COLO668 (cell line): ENCODE results near the gene SLC18A2.

Source experiments
- DNase-seq: peaks from one replicate; lab custom pipeline; 2025; ENCODE audit not compliant: unreplicated experiment; lab: John Stamatoyannopoulos, UW

The SLC18A2 gene

DNA sequence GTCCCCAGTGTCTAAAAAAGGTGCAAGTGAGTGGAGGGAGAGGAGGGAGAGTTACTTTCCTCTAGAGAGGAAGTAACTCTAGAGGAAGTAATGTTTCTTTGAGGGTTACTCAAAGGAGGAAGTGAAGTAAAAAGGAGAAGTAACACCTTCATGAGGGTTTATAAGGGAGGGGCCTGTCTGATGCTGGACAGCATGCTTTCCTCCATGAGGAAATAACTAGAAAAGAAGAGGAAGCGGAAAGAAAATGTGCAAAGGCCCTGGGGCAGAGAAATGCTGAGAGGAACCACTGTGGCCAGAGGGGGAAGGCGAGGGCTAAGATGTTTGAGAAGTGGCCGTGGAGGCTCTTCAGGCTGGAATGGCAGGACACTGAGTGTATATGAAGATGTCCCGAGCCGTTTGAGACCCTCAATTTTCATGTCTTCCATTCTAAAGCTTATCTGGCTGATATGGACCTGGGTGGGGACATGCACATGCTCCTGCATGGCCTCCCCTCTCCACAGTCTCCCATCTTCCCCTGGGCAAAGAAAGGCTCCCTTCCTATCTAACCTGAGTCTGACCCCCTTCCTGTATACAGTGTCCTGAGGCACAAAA, 3.4 kb upstream of the SLC18A2 start:
- no peak for DNase-seq

DNA sequence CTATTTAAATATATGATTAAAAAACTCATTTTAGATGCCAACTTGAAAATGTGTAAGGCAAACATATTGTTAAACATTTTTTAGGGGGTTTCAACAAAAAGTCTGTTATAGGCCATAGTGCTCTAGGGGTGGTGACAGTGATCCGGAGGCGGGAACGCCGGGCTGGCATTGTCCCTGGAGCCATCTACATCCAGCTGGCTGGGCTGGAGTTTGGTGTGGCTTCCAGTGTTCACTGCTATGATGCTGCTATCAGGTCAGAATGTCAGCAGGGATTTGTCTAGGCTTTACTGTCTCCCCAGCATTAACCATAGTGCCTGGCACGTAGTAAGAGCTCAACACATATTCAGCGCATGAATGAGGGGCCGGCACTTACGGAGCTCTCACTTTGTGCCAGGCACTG, 1.9 kb upstream of the SLC18A2 start:
- no peak for DNase-seq

DNA sequence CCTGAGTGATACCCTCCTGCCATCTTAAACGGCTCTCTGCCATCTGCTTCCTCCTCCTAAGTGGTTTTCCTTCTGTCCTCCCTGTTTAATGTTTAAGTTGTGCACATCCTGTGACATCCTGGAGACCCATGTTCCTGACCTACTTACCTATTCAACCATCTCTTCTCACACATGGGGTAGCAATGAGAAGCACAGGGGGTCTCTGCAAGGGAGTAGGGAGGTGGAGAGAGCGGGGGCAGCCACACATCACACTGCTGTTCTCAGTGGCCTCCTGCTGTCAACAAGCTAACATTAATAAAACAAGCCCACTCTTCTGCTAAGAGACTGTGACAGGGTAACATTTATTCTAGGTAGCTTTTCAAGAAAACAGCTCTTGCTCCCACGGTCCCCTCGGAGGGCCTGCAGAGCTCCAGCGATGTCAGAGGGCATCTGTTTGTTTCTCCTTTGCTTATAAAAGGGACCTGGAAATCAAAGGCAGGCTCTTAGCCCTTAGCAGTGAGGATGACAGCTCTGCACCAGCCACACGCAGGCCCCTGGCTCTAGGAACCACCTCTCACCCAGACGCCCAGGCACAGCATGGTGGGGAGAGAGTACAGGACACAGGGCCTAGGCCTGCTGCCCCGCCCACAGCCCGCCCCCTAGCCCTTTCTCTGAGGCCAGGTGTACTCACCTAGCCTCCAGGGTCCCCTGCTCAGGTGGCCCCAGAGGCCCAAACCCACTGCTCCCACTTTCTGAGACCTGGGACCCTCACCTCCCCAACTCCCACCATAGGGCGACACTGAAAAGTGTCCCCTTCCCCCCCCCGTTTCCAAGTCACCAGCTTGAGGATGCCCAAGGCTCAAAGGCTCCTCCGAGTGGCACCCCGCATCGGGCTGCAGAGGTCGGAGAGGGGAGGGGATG, 943 bp upstream of the SLC18A2 start:
- DNase-seq = no peak

DNA sequence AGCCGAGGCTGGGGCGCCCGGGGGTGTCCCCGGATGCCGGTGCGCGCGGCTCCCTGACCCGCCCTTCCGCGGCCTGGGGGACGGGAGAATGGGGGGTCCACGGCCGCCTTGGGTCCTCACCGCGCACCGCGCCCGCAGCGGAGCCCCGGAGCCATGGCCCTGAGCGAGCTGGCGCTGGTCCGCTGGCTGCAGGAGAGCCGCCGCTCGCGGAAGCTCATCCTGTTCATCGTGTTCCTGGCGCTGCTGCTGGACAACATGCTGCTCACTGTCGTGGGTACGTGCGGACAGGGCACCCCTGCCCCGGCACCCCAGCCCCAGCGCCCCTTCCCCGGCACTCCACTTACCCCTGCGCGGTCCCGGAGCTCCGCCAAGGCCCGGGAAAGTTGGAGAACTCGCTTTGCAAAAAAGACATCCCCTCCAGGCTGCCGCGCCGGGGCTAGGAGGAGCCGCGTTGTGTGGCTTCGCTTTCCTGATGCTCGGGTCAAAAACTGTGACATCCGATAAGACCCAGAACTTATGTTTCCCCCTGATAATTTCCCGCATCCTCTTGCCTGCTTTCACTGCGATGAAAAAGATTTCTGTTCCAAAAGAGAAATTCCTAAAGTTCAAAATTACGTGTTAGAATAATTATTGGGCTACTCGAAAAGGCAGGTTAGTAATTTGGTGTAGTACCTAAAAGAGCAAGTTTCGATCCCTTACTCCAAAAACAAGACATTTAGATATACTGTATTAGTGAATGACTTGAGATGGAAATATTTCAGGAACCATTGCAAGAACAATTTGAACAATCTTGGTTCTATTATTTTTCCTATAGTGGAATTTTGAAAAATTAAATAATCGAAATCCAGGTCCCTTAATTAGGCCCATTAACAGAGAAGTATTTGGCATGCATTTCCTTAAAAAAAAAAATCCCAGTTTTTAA, 888 bp downstream of the SLC18A2 start:
- peak; percentile 12 for DNase-seq

DNA sequence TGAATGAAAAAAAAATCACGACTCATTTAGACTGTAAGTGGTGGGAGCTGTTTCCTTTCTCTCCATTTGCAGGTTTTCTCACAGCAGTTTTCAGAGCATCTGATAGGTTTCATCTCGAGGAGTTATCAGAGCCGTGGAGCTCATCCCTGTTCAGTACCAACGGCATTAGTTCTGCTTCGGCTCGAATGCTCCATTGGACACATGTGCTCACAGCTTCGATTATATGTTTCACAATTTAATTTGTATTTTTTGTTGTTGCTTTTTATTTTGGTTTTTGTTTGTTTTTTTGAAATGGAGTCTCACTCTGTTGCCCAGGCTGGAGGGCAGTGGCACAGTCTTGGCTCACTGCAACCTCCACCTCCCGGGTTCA, 1.5 kb downstream of the SLC18A2 start:
- no peak for DNase-seq

DNA sequence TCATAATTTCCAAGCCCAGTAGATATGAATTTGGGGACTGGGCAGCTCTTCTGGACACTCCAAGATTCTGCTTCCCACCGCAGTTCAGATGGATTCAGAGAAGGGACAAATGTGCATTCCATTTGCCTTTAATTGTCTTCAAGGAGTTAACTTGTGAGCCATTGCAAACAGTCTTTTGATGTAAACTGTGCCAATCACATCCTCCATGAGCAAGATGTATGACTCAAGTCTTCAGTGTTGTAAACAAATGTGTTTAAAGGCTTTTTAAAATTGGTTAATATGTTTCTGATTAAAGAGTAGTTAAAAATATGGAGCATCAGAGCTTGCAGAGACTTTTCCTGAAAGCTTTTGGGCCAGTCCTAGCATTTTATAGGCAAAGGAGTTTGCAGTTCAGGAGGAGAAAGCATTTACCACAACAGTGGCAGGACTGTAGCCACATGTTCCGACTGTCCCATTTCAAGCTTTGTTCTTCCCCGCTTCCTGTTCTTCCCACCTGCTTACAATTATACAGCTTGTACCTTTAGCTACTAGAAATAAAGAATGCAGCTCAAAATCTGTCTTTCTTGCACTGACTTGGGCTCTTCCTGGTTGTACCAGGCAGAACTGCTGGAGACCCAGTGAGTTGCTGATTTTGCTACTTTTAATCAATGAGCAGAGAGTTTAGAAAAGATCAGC, 6.2 kb downstream of the SLC18A2 start:
- DNase-seq = no peak

DNA sequence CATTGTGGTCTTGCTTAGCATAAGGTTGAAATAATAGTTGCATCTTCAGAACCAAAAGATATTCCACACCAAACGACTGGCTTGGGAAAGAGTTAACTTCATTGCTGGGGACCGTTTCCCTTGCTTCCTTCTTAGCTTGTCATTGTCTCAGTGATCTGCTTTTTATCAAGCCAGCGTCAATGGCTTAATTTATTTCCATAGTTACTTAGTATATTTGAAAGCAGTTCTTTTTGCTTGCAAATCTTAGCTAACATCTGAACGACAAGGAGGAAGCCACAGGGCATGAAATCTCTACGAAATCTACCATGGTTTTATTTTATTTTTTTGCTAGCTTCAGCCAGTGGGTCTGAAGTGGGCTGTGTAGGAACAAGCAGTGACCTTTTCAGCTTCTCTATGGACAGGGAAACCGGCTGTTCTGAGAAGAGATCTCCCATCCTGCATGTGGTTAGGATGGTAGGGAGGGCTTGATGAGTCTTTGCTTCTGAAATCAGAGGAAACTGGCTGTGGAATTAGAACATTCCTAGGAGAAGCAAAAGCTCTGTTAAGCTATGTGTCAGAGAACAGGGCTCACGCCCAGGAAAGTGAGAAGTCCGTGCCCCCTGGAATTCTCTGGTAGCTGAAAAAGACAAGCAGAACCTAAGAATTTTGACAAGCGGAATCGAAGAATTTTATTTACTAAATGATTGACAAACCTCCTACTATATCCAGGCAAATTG, 8.0 kb downstream of the SLC18A2 start:
- no peak for DNase-seq

DNA sequence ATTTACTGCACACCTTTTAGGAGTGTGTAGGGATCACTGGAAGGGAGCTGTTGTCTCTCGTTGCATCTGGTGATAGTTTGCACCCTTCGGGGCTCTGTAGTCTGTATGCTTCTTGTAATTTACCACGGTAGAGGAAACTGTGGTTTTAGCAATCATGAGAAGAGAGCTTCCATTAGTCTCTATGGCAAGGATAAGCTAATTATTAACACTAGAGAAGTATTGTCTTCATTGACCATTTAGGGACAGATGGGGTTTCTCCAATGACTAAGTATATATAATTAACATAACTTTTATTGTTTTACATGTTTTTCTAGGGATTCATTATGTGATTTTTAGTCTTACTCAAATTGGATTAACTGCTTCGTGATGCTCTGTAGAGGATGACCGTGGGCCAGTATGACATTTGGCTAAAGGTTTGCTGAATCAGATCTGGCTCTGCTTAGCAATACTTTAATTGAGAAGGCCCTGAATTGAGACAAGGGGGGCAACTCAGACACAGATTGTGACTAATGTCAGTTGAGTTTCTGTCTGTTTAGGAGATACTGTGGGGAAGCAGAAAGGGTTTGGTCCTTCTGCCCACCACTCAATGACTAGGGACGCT, 8.7 kb downstream of the SLC18A2 start:
- no peak for DNase-seq

DNA sequence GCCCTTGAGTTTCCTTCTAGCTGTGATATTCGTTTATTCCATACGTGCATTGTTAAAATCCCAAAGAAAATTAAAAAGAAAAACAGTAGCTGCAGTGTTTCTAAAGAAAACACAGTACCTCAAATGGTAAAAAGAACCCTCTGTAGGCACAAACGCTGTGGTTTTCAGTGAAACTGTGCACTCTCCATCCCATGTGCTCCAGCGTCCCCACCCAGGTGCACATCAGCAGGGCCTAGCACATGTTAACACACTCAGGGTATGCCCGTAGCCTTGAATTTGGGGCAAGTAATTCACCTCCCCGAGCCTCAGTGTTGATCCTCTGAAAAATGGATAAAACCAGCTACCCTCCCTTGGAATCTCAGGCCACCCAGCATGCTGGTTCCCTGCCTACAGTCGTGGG, 9.5 kb downstream of the SLC18A2 start:
- no peak for DNase-seq

DNA sequence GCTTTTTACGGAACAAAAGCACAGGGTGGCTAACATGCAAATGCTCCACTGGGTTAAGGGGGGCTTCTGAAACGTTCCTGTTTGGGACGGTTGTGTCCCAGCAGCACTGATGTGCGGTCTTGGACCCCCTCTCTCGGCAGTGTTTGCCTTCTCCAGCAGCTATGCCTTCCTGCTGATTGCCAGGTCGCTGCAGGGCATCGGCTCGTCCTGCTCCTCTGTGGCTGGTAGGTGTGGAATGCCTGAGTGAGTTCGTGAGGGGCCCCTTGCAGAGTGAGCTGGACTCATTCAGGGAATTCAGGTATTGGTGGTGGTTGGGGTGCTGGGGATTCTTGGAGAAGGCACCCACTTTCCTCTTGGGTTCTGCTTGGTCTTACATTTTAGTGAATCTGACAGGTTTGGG, 13.0 kb downstream of the SLC18A2 start:
- DNase-seq = no peak

DNA sequence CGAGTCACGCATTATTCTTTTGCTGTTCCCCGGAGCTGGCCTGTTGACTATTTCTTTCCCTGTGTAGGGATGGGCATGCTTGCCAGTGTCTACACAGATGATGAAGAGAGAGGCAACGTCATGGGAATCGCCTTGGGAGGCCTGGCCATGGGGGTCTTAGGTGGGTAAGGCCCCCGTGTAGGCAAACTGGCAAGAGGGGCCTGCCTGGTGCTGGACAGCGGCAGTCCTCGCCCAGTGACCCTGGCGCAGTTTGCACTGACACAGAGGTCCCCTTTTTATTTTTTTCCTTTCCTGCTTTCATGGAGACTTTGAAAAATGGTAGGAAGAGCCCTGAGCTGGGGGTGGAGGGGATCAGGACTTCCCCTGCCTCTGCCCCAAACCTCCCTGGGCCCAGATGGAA, 13.4 kb downstream of the SLC18A2 start:
- no peak for DNase-seq

DNA sequence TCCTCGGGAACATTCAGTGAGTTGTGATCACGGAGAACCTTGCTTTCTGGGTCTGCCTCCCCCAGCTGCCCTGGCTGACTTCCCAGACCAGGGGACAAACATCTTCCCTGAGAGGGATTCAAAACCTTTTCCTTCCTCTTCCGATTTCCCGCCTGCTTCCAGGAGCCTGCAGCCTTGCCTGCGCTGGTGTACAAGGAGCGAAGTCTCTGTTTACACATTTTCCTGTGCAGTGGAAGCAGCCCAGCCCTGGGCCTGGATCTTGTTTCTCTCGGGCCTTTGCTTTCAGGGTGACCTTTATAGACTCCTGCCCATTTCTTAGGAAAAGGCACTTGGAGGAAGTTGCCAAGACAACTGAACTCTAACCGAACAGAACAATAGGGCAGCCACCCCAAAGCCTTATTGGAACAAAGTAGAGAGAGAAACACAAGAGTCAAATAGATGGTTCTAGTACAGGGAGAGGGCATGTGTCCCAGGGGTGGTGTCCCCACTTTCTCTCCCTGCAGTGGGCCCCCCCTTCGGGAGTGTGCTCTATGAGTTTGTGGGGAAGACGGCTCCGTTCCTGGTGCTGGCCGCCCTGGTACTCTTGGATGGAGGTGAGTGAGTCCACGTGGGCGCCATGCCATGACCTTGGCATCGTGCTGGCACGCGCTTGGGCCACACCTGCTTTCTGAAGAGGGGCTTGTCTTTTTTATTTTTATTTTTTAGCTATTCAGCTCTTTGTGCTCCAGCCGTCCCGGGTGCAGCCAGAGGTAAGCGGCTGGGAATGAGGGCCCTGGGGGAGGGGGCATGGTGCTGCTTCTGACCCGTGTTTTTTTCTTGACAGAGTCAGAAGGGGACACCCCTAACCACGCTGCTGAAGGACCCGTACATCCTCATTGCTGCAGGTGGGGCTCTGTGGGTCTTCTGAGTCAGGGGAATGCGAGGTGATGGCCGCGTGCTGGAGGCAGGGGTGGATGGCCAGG, 14.1 kb downstream of the SLC18A2 start:
- no peak for DNase-seq

DNA sequence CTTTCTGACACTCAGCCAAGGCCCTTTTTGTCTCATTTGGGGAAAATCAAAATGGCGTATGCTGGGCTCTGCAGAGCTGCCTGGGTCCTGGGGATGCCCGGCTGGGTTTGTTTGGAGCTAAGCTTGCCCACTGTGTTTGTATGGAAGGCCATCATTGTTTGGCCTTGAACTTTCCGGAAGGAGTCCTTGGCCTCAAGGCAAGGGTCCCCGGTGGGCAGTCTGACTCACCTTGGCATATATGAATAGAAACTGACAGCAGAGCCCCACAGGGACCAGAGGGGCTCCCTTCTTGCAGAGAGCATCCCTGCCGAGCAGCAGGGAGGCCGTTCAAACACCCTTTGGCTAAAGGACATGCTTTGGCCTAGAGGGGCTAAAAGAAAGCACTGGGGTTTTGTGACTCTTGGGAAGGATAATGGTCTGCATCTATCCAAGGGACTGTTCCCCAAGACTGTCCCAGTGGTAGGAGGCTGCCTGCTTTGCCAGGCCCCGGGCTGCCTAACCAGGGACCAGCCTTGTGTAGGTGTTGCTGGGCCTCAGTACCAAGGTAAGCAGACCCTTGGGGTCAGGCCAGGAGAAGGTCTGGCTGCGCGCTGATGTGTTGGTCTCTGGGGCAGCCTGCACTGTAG, 15.0 kb downstream of the SLC18A2 start:
- no peak for DNase-seq

DNA sequence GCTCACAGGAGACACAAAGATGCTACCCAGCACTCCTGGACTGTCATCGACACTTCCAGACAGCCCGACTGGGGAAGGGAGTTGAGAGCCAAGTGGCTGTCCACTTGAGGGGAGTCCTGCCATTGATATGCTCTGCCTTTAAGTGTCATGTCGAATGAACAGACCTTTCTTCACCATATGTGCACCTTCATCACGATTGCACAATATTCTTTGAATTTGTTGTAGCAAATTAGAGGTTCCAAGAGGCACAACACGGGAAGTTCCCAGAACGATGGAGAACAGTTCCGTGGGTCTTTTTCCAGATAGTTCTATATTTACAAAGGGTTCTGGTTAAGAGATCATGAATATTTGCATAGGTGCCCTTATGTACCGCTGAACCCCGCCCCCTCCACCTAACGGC, 16.0 kb downstream of the SLC18A2 start:
- DNase-seq = no peak

DNA sequence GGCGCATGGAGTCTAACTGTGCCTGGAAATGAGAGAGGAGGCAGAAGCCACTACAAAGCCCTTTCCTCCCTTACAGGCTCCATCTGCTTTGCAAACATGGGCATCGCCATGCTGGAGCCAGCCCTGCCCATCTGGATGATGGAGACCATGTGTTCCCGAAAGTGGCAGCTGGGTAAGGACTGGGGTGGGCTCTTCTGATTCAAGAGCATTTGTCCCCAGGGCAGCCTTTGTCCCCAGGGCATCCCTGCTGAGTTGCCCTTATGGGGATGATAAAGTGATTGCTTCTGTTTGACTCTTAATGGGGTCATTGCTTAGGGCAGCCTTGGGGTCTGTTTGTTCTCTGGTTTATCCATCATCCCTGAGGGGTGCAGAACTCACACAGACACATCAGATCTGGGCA, 16.8 kb downstream of the SLC18A2 start:
- no peak for DNase-seq

DNA sequence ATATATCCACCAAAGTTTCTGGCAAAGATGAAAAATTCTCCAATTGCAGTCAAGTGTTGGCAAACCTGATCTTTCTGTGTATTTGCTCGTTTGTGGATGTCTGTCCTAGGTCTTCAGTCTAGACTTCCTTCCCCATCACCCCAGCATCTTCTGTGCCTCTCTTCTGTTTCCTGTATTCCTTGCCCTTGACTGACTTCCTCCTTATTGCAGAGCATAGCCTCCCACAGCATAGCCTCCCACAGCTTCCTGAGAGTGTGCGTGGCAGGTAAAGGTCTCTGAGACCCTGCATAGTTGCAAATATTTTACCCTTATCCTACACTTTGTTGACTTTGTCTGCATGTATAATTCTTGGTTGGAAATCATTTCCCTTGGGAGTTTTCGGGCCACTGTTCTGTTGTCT, 18.4 kb downstream of the SLC18A2 start:
- DNase-seq = no peak

DNA sequence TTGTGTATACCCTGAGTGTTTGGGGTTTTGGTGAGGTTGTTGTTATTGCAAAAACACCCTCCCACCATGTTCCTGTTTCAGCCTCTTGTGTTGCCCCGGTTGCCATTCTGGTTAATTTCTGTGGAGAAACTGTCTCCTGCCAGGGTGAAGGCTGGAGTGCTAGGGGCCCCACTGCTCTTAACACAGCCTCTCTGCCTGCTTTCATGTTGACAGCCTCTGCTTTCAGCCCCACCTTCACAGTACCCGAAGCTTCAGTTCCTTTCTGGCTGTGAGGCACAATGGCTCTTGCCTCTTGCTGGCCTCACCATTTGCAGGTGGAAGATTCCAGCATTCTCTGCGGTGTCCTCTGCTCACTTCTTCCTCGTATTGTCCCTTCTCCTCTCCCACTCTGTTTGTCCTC, 19.2 kb downstream of the SLC18A2 start:
- DNase-seq = no peak

DNA sequence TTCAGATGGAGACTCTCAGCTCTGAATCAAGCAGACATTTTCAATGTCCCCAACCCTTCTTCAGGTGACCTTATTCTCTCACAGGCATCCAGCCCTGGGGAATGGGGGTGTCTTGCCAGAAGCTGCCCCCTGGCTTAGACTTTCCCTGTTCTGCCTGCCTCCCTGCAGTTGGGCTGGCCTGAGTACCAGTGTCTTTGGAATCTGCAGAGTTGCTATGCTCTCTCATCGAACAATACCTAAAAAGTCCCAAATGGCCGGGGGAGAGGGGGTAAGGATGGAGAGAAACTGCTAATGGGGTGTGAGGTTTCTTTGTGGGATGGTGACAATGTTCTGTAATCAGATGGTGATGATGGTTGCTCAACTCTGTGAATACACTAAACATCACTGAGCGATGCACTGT, 20.6 kb downstream of the SLC18A2 start:
- DNase-seq = no peak
